ENCODE data around the gene ERG.

ERG gene

DNA sequence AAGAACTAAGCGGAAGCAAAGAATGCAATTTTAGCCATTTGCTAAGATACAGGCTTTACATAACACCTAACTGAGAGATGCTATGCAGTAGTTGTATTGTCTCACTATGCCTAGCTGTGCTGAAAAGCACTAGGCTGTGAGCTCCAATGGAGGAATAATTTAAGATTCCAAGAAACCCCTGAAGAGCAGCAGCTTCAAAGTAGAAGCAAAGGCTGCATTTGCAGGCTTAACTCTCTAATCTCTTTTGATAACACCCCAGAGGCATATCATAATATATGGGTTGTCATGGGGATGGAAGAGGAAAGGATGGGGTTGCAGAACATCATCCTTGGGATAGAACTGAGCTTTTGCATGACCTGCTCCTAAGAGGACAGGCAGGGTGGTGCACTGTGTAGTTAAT, 102.0 kb downstream of the ERG start:
- DNase-seq (ENCODE audit: low spot score) (no peak), FAIRE-seq (no peak)

- FAIRE-seq: no peak
Observed at GRCh38 chr21:38395581-38395980, 102.7 kb downstream of the ERG start.

DNA sequence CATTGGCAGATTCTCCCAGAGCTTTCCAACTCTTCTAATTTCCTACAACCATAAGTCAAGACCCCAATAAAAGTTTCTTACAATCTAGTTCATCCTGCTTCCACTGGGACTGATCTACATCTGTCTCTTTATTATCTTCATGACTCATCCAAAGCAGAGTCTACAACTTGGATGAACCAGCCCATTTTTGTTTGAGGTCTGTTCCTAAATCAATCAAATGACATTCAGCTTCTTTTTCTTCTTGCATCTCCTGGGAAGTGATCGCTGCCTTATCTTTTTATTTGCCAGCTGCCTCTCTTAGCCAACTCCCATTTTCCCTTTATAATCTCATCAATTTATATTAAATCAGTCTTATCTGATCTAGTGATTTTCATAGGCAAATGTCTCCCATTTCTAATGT, 105.6 kb downstream of the ERG start:
- DNase-seq (ENCODE audit: low spot score): no peak
- no peak for FAIRE-seq

More at GRCh38 chr21:38395581-38395980, 102.7 kb downstream of the ERG start:
- no peak for DNase-seq (ENCODE audit: low spot score)

DNA sequence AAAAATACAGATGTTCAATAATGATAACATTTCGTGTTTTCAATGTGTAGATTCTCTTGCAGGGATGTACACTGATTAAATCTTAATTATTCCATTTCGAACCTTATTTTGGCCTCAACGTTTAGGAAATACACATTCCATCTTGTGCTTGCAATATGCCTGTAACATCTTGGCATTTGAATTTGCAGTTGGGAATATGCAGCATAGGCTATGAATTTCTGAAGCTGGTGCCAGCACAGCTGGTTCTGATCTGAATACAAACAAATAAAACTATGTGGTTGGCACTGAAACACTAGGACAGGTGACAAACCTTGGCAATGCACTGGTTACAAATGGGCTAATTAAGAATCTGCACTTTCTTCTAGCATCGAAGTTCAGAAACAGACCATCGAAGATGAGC, 108.4 kb downstream of the ERG start:
- FAIRE-seq (no peak), DNase-seq (ENCODE audit: low spot score) (no peak)

- no peak for FAIRE-seq
- no peak for DNase-seq (ENCODE audit: low spot score)
Observed at GRCh38 chr21:38389354-38389676, 109.0 kb downstream of the ERG start.

DNA sequence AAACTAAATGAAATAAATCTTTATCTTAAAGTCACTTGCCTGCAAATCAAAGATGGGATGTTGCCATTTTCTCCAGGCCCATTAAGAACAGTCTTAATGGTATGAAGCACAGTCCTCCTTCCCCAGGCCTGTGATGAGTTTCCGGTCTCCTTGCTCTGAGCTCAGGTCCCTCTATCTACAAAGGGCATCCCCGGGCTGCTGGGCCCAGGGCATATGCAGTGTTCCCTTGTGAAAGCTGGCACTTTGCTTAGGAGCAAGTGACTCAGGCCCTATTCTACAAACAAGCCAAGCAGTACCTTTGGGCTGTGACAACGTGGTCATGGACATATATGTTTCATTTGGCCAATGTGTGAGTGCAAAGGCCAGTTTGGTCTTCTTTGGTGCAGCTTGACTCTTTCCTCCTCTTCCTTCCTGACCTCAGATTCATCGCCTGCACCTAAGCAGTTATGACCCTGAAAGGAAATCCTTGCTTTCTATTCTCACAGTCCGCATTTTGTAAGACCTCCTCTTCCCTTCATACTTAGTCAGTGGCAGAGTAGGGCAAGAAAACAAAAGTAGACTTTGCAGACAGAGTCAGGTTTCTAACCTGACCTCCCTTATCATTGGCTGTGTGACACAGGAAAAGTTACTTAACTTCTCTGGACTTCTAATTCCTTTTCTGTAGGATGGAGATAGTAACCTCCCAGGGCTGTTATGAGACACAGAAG, 109.5 kb downstream of the ERG start:
- DNase-seq (ENCODE audit: low spot score) (no peak), FAIRE-seq (no peak)

GRCh38 chr21:38388203-38388602, 110.1 kb downstream of the ERG start:
- no peak for FAIRE-seq
- no peak for DNase-seq (ENCODE audit: low spot score)

- no peak for FAIRE-seq
- DNase-seq (ENCODE audit: low spot score): no peak
Observed at GRCh38 chr21:38386967-38387366, 111.3 kb downstream of the ERG start.

- DNase-seq (ENCODE audit: low spot score) (no peak), FAIRE-seq (no peak)
Observed at GRCh38 chr21:38385427-38386175, 112.7 kb downstream of the ERG start.

GRCh38 chr21:38384675-38385426, 113.4 kb downstream of the ERG start:
- FAIRE-seq (no peak), DNase-seq (ENCODE audit: low spot score) (no peak)

GRCh38 chr21:38384238-38384560, 114.1 kb downstream of the ERG start:
- FAIRE-seq (no peak), DNase-seq (ENCODE audit: low spot score) (no peak)

- DNase-seq (ENCODE audit: low spot score) (no peak), FAIRE-seq (no peak)
Observed at GRCh38 chr21:38383411-38384237, 114.7 kb downstream of the ERG start.

GRCh38 chr21:38380481-38381137, 117.7 kb downstream of the ERG start:
- FAIRE-seq (no peak), DNase-seq (ENCODE audit: low spot score) (no peak)

GRCh38 chr21:38379147-38379546, 119.1 kb downstream of the ERG start:
- no peak for FAIRE-seq
- DNase-seq (ENCODE audit: low spot score): no peak

GRCh38 chr21:38377165-38378088, 120.8 kb downstream of the ERG start:
- FAIRE-seq (no peak), DNase-seq (ENCODE audit: low spot score) (no peak)

GRCh38 chr21:38376693-38377092, 121.6 kb downstream of the ERG start:
- no peak for DNase-seq (ENCODE audit: low spot score)
- FAIRE-seq: no peak

- DNase-seq (ENCODE audit: low spot score): no peak
- FAIRE-seq: no peak
Observed at GRCh38 chr21:38376235-38376634, 122.0 kb downstream of the ERG start.

DNA sequence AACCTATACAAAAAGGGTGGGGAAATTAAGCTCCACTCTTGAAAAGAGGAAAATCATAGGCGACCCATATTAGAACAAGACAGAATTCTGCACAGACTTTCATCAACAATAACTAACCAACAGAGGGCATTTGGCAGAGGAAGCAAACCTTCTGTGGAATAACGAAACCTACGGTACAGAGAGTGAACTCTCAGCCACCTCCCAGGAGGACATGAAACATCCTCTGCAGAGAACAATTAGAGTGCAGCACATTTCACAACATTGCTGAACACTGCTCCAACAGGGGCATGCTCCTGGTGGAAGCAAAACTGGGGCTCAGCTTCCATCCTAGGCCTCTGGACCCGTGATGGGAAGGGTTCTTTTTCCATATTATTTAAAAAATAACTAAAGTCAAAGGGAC, 130.6 kb downstream of the ERG start:
- DNase-seq (ENCODE audit: low spot score) (no peak), FAIRE-seq (no peak)

GRCh38 chr21:38365521-38365920, 132.8 kb downstream of the ERG start:
- no peak for FAIRE-seq
- no peak for DNase-seq (ENCODE audit: low spot score)

- FAIRE-seq: no peak
- no peak for DNase-seq (ENCODE audit: low spot score)
Observed at GRCh38 chr21:38363693-38364092, 134.6 kb downstream of the ERG start.
